WTC11 (cell line): ENCODE data around the gene HOXA5.

Source experiments
- AFF4 ChIP-seq: sonication (generic); formaldehyde crosslinking; IDR thresholded peaks from 2 replicates; pipeline ENCODE4 v1.8.1; 2023; ENCODE audit warnings: mild to moderate bottlenecking, missing genetic modification reagents, borderline replicate concordance
- CREB1 ChIP-seq: sonication (generic); formaldehyde crosslinking; IDR thresholded peaks from 2 replicates; pipeline ENCODE4 v1.8.0; 2023; ENCODE audit warnings: mild to moderate bottlenecking, missing genetic modification reagents
- TF ChIP-seq, protein P1 (sequence below): fragments of 200-600 bp; IDR thresholded peaks from 2 replicates; pipeline ENCODE4 v1.8.0; 2022; ENCODE audit warnings: antibody characterized with exemption
- TF ChIP-seq, protein P2 (sequence below): sonication (generic); formaldehyde crosslinking; IDR thresholded peaks from 2 replicates; pipeline ENCODE4 v1.8.1; 2023; ENCODE audit warnings: mild to moderate bottlenecking, missing genetic modification reagents
- TF ChIP-seq, protein P3 (sequence below): sonication (generic); formaldehyde crosslinking; IDR thresholded peaks from 2 replicates; pipeline ENCODE4 v1.8.0; 2022; ENCODE audit warnings: mild to moderate bottlenecking, missing genetic modification reagents

DNA sequence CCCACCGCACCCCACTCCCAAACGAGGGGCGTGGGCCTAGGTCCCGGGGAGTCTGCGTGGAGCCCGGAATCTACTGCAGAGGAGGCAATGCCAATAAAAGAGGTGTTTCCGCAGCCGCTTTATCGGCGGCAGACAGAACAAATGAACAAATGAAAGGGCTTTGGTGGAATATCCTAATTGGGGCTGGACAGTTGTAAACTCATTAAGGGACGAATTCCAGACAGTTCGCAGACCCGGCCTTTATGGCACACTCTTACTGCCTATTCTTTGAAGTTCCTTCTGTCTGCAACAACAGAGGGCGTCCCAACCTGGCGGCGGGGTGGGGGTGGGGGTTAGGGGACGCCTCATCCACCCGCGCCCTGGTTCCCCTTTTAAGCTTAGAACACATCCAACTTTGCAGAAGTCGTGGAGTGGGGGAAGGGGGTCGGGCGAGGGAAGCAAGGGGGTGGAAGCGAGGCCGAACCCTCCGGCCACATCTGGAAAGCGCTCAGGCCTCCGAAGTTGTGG, 17.8 kb upstream of the HOXA5 start:
- TF ChIP-seq, protein P1, sequence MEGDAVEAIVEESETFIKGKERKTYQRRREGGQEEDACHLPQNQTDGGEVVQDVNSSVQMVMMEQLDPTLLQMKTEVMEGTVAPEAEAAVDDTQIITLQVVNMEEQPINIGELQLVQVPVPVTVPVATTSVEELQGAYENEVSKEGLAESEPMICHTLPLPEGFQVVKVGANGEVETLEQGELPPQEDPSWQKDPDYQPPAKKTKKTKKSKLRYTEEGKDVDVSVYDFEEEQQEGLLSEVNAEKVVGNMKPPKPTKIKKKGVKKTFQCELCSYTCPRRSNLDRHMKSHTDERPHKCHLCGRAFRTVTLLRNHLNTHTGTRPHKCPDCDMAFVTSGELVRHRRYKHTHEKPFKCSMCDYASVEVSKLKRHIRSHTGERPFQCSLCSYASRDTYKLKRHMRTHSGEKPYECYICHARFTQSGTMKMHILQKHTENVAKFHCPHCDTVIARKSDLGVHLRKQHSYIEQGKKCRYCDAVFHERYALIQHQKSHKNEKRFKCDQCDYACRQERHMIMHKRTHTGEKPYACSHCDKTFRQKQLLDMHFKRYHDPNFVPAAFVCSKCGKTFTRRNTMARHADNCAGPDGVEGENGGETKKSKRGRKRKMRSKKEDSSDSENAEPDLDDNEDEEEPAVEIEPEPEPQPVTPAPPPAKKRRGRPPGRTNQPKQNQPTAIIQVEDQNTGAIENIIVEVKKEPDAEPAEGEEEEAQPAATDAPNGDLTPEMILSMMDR: no peak
- TF ChIP-seq, protein P2, sequence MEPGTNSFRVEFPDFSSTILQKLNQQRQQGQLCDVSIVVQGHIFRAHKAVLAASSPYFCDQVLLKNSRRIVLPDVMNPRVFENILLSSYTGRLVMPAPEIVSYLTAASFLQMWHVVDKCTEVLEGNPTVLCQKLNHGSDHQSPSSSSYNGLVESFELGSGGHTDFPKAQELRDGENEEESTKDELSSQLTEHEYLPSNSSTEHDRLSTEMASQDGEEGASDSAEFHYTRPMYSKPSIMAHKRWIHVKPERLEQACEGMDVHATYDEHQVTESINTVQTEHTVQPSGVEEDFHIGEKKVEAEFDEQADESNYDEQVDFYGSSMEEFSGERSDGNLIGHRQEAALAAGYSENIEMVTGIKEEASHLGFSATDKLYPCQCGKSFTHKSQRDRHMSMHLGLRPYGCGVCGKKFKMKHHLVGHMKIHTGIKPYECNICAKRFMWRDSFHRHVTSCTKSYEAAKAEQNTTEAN (CRISPR knock-in tag): no peak
- no peak for TF ChIP-seq AFF4
- TF ChIP-seq, protein P3, sequence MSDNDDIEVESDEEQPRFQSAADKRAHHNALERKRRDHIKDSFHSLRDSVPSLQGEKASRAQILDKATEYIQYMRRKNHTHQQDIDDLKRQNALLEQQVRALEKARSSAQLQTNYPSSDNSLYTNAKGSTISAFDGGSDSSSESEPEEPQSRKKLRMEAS: no peak
- no peak for TF ChIP-seq CREB1 (CRISPR knock-in tag)
